ENCODE measurements around the gene IGSF23. TPM values are rescaled to one million over a fixed set of nuclear protein-coding genes. Genes with fewer than 3 reads are reported as not detected.

IGSF23 gene
- total RNA-seq, 1 donor from 2014 or later = not detected

- H3K9me3 ChIP-seq (ENCODE audit: low read depth) = no peaks in the 10 kb centered on the region
- H3K4me2 ChIP-seq = no peak overlapping the region
- no peak overlapping the region for H3K4me3 ChIP-seq
- Mint-ChIP-seq H3K27ac (no peak overlapping the region), H3K36me3 (peaks cover 4% of the 10 kb centered on the region), H3K27me3 (ENCODE audit: insufficient read depth, low read depth) (peaks cover 4% of the 10 kb centered on the region), H3K9me3 (no peaks in the 10 kb centered on the region), H3K4me3 (no peak overlapping the region), H3K4me1 (no peaks in the 10 kb centered on the region)
- no peak overlapping the region for H2AFZ ChIP-seq (replicated peaks)
- no peaks in the 10 kb centered on the region for H3K4me1 ChIP-seq
- H3K27me3 ChIP-seq = peaks cover 15% of the 10 kb centered on the region
- peaks cover 12% of the 10 kb centered on the region for H4K20me1 ChIP-seq (ENCODE audit: low read depth)
- H3K36me3 ChIP-seq = no peaks in the 10 kb centered on the region
- no peak overlapping the region for H3K9ac ChIP-seq
- no peak overlapping the region for H3K27ac ChIP-seq
- no peak for DNase-seq (ENCODE audit: low spot score)
- H3K79me2 ChIP-seq (ENCODE audit: low read depth) = no peaks in the 10 kb centered on the region
- peaks cover 14% of the 10 kb centered on the region for H3F3A ChIP-seq (ENCODE audit: low read depth)
- TF ChIP-seq CTCF (IDR thresholded peaks at IDR 0.05) (no peak), EZH2phosphoT487 (IDR thresholded peaks at IDR 0.05) (no peak), EZH2 (IDR thresholded peaks at IDR 0.05) (no peak)
Measured at GRCh38 chr19:44646049-44646416, 32.7 kb downstream of the IGSF23 start.

GRCh38 chr19:44647144-44647543, 33.8 kb downstream of the IGSF23 start:
- peaks cover 14% of the 10 kb centered on the region for H3F3A ChIP-seq (ENCODE audit: low read depth)
- no peak overlapping the region for H3K27ac ChIP-seq
- no peak overlapping the region for H2AFZ ChIP-seq (replicated peaks)
- no peaks in the 10 kb centered on the region for H3K9me3 ChIP-seq (ENCODE audit: low read depth)
- Mint-ChIP-seq H3K27me3 (ENCODE audit: insufficient read depth, low read depth) (peaks cover 4% of the 10 kb centered on the region), H3K27ac (no peak overlapping the region), H3K9me3 (no peaks in the 10 kb centered on the region), H3K36me3 (peaks cover 10% of the 10 kb centered on the region), H3K4me3 (no peak overlapping the region), H3K4me1 (no peaks in the 10 kb centered on the region)
- H3K9ac ChIP-seq = no peak overlapping the region
- peaks cover 15% of the 10 kb centered on the region for H3K27me3 ChIP-seq
- no peak overlapping the region for H3K4me2 ChIP-seq
- DNase-seq (ENCODE audit: low spot score) = no peak
- peaks cover 12% of the 10 kb centered on the region for H4K20me1 ChIP-seq (ENCODE audit: low read depth)
- H3K36me3 ChIP-seq = no peaks in the 10 kb centered on the region
- TF ChIP-seq EZH2phosphoT487 (IDR thresholded peaks at IDR 0.05) (no peak), CTCF (IDR thresholded peaks at IDR 0.05) (no peak), EZH2 (IDR thresholded peaks at IDR 0.05) (no peak)
- H3K4me3 ChIP-seq = no peak overlapping the region
- H3K79me2 ChIP-seq (ENCODE audit: low read depth) = no peaks in the 10 kb centered on the region
- no peaks in the 10 kb centered on the region for H3K4me1 ChIP-seq

GRCh38 chr19:44648631-44649251, 35.4 kb downstream of the IGSF23 start:
- H3K4me2 ChIP-seq = no peak overlapping the region
- H3K27me3 ChIP-seq = no peaks in the 10 kb centered on the region
- no peaks in the 10 kb centered on the region for H3K9me3 ChIP-seq (ENCODE audit: low read depth)
- TF ChIP-seq EZH2 (IDR thresholded peaks at IDR 0.05) (no peak), EZH2phosphoT487 (IDR thresholded peaks at IDR 0.05) (no peak), CTCF (IDR thresholded peaks at IDR 0.05) (no peak)
- H3K4me3 ChIP-seq = no peak overlapping the region
- no peak overlapping the region for H3K4me3 Mint-ChIP-seq
- no peak overlapping the region for H3K9ac ChIP-seq
- peaks cover 13% of the 10 kb centered on the region for H3K36me3 Mint-ChIP-seq
- H3K79me2 ChIP-seq (ENCODE audit: low read depth) = no peaks in the 10 kb centered on the region
- peaks cover 4% of the 10 kb centered on the region for H3K27me3 Mint-ChIP-seq (ENCODE audit: insufficient read depth, low read depth)
- no peak overlapping the region for H3K27ac ChIP-seq
- H4K20me1 ChIP-seq (ENCODE audit: low read depth) = peaks cover 12% of the 10 kb centered on the region
- no peak overlapping the region for H3K27ac Mint-ChIP-seq
- H3K9me3 Mint-ChIP-seq = no peaks in the 10 kb centered on the region
- H3K4me1 Mint-ChIP-seq = no peaks in the 10 kb centered on the region
- H3K36me3 ChIP-seq = no peaks in the 10 kb centered on the region
- DNase-seq (ENCODE audit: low spot score) = no peak
- H3K4me1 ChIP-seq = no peaks in the 10 kb centered on the region
- H2AFZ ChIP-seq (replicated peaks) = no peak overlapping the region
- peaks cover 14% of the 10 kb centered on the region for H3F3A ChIP-seq (ENCODE audit: low read depth)
